Neural progenitor cell (in vitro differentiated cells): ENCODE data around the gene RAI1. TPM values are rescaled to one million over a fixed set of nuclear protein-coding genes. Genes with fewer than 3 reads are reported as not detected.

Source experiments
- DNase-seq: peaks from one replicate; pipeline ENCODE4 v3.0.0-alpha.2; 2016; ENCODE audit warnings: low spot score
- H2AFZ ChIP-seq: fragments of 200-600 bp; sonication (generic); replicated peaks from 2 replicates; pipeline ENCODE4 v1.6.1; 2016; ENCODE audit warnings: antibody characterized with exemption
- H3F3A ChIP-seq: fragments of 200-600 bp; sonication (generic); 2 replicates; pipeline ENCODE4 v1.6.1; 2016; ENCODE audit warnings: antibody characterized with exemption, low read depth
- H3K27ac ChIP-seq: fragments of 200-600 bp; sonication (generic); 2 replicates; pipeline ENCODE4 v1.5.1; 2016; ENCODE audit warnings: mild to moderate bottlenecking
- H3K27me3 ChIP-seq: fragments of 200-600 bp; sonication (generic); 2 replicates; pipeline ENCODE4 v1.6.1; 2016; ENCODE audit warnings: mild to moderate bottlenecking, moderate library complexity
- H3K36me3 ChIP-seq: fragments of 200-600 bp; sonication (generic); 2 replicates; pipeline ENCODE4 v1.5.1; 2016
- H3K4me1 ChIP-seq: fragments of 200-600 bp; sonication (generic); 2 replicates; pipeline ENCODE4 v1.6.1; 2016; ENCODE audit warnings: mixed run types
- H3K4me2 ChIP-seq: fragments of 200-600 bp; sonication (generic); 2 replicates; pipeline ENCODE4 v1.6.1; 2016
- H3K4me3 ChIP-seq: fragments of 200-600 bp; sonication (generic); 2 replicates; pipeline ENCODE4 v1.5.1; 2016
- H3K79me2 ChIP-seq: fragments of 200-600 bp; sonication (generic); 2 replicates; pipeline ENCODE4 v1.6.1; 2016; ENCODE audit warnings: low read depth
- H3K9ac ChIP-seq: fragments of 200-600 bp; sonication (generic); 2 replicates; pipeline ENCODE4 v1.6.1; 2016
- H3K9me3 ChIP-seq: fragments of 200-600 bp; sonication (generic); 2 replicates; pipeline ENCODE4 v1.5.1; 2016; ENCODE audit warnings: low read depth
- H4K20me1 ChIP-seq: fragments of 200-600 bp; sonication (generic); 2 replicates; pipeline ENCODE4 v1.6.1; 2016; ENCODE audit warnings: low read depth
- H3K27ac Mint-ChIP-seq: 3 replicates; pipeline ENCODE4 v1.8.0; 2021; ENCODE audit warnings: mixed read lengths
- H3K27me3 Mint-ChIP-seq: 2 replicates; pipeline ENCODE4 v1.8.0; 2022; ENCODE audit warnings: low read depth, mild to moderate bottlenecking, inconsistent platforms, moderate library complexity, mixed read lengths; ENCODE audit not compliant: insufficient read depth
- H3K36me3 Mint-ChIP-seq: 3 replicates; pipeline ENCODE4 v1.8.0; 2021; ENCODE audit warnings: mixed read lengths
- H3K4me1 Mint-ChIP-seq: 3 replicates; pipeline ENCODE4 v1.8.0; 2021; ENCODE audit warnings: mixed read lengths
- H3K4me3 Mint-ChIP-seq: 3 replicates; pipeline ENCODE4 v1.8.0; 2021; ENCODE audit warnings: mild to moderate bottlenecking, moderate library complexity, mixed read lengths
- H3K9me3 Mint-ChIP-seq: 3 replicates; pipeline ENCODE4 v1.8.0; 2020; ENCODE audit warnings: mixed read lengths
- EZH2 ChIP-seq: fragments of 200-600 bp; sonication (generic); IDR thresholded peaks from 2 replicates; pipeline ENCODE4 v1.6.1; 2017; ENCODE audit warnings: antibody characterized with exemption, mild to moderate bottlenecking, moderate library complexity
- EZH2phosphoT487 ChIP-seq: fragments of 200-600 bp; sonication (generic); IDR thresholded peaks from 2 replicates; pipeline ENCODE4 v1.6.1; 2017; ENCODE audit warnings: antibody characterized with exemption
- total RNA-seq: library from RNA; depleted of rRNA; stranded (reverse); fragments of >200 nt; gene quantifications from 2 replicates; pipeline ENCODE4 v1.2.3, GENCODE V29; 2015; ENCODE audit warnings: low replicate concordance
- TF ChIP-seq, protein P1 (sequence below): fragments of 200-600 bp; sonication (generic); IDR thresholded peaks from 2 replicates; pipeline ENCODE4 v1.5.1; 2017; ENCODE audit warnings: antibody characterized with exemption, mild to moderate bottlenecking

RAI1 gene
- total RNA-seq, 1 donor from 2014 or later: 27.4 TPM

DNA sequence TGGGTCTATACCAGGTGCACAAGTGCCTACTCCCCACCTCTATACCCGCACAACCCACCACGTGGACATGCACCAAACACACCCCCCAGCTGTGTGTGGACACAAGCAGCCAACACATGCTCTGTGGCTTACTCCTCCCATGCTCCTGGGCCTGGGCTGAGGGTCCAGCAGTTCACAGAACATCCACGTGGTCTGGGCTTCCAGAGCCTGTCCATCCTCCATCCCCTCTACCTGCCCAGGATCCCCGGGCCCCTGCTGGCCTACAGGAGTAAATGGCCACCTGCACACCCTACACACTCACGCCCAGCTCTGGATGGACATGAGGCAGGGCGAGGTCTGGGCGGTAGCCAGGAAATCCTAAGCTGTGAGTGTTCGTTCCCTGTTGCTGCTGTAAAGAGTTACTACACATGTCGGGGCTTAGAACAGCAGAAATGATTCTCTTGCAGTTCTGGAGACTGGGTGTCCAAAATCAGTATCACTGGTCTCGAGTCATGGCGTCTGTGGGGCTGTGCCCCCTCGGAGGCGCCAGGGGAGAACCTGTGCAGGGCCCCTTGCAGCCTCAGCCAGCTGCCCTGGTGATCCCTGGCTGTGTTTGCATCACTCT is 15.0 kb upstream of the RAI1 start:
- H3K4me1 Mint-ChIP-seq: peaks cover 78% of the 10 kb centered on the region
- peaks cover 5% of the 10 kb centered on the region for H3K27me3 Mint-ChIP-seq
- H3K36me3 ChIP-seq: no peaks in the 10 kb centered on the region
- H3K4me1 ChIP-seq: peaks cover 7% of the 10 kb centered on the region
- no peak overlapping the region for H3K4me3 ChIP-seq
- no peak overlapping the region for H3K9ac ChIP-seq
- no peak overlapping the region for H3K4me3 Mint-ChIP-seq
- peaks cover 21% of the 10 kb centered on the region for H3F3A ChIP-seq
- no peak for DNase-seq
- H3K4me2 ChIP-seq: no peak overlapping the region
- TF ChIP-seq, protein P1, sequence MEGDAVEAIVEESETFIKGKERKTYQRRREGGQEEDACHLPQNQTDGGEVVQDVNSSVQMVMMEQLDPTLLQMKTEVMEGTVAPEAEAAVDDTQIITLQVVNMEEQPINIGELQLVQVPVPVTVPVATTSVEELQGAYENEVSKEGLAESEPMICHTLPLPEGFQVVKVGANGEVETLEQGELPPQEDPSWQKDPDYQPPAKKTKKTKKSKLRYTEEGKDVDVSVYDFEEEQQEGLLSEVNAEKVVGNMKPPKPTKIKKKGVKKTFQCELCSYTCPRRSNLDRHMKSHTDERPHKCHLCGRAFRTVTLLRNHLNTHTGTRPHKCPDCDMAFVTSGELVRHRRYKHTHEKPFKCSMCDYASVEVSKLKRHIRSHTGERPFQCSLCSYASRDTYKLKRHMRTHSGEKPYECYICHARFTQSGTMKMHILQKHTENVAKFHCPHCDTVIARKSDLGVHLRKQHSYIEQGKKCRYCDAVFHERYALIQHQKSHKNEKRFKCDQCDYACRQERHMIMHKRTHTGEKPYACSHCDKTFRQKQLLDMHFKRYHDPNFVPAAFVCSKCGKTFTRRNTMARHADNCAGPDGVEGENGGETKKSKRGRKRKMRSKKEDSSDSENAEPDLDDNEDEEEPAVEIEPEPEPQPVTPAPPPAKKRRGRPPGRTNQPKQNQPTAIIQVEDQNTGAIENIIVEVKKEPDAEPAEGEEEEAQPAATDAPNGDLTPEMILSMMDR: no peak
- TF ChIP-seq EZH2phosphoT487 (no peak), EZH2 (no peak)
- no peaks in the 10 kb centered on the region for H3K27me3 ChIP-seq
- H3K9me3 Mint-ChIP-seq: peaks cover 2% of the 10 kb centered on the region
- H3K9me3 ChIP-seq: no peaks in the 10 kb centered on the region
- H3K36me3 Mint-ChIP-seq: no peaks in the 10 kb centered on the region
- H3K79me2 ChIP-seq: no peaks in the 10 kb centered on the region
- H3K27ac ChIP-seq: no peak overlapping the region
- no peaks in the 10 kb centered on the region for H4K20me1 ChIP-seq
- H2AFZ ChIP-seq: no peak overlapping the region
- H3K27ac Mint-ChIP-seq: peak overlapping the region; percentile 87

DNA sequence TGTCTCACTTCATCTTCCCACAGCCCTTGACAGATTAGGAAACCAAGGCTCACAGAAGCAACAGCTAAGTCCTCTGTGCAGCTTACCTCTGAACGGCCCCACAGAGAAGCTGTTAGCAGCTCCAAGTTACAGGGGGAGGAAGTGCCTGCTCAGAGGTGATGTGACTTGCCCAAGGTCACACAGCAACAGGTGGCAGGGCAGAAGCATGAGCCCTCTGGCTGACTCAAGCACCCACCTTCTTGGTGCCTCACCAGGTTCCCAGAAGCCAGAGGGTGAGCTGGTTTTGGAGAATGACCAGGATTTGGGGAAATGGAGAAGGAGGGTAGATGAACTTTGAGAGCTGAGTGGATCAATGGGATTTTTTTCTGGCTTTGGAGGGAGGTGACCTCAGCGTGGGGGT is 14.0 kb upstream of the RAI1 start:
- Histone ChIP-seq H3K9ac (no peak overlapping the region), H3K36me3 (no peaks in the 10 kb centered on the region), H3K27me3 (no peaks in the 10 kb centered on the region), H3K79me2 (no peaks in the 10 kb centered on the region), H3K4me3 (no peak overlapping the region), H3F3A (peaks cover 21% of the 10 kb centered on the region), H3K9me3 (no peaks in the 10 kb centered on the region), H3K4me1 (peaks cover 7% of the 10 kb centered on the region), H3K27ac (no peak overlapping the region), H4K20me1 (no peaks in the 10 kb centered on the region), H3K4me2 (no peak overlapping the region), H2AFZ (no peak overlapping the region)
- DNase-seq: no peak
- Mint-ChIP-seq H3K27me3 (peaks cover 9% of the 10 kb centered on the region), H3K4me3 (no peak overlapping the region), H3K36me3 (no peaks in the 10 kb centered on the region), H3K27ac (peak overlapping the region; percentile 87), H3K4me1 (peaks cover 80% of the 10 kb centered on the region), H3K9me3 (peaks cover 2% of the 10 kb centered on the region)
- TF ChIP-seq, protein P1: no peak
- TF ChIP-seq EZH2phosphoT487 (no peak), EZH2 (no peak)

DNA sequence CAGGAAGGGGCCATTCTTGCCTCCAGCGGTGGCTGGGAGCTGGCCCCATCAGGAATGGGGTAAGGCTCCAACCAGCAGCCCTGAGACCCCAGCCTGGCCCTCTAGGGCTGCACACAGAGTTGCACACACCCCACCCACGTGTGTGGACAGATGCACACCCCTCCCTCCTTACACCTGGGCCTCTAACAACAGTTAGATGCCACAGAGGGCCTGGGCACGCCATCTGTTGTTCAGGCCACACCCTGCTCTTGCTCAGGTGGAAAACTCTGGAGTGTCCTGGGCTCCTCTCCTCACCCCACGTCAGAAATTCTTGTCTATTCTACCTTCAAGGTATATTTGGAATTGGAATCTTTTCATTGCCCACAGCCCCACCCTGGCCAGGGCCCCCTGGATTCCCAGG is 13.3 kb upstream of the RAI1 start:
- H2AFZ ChIP-seq: no peak overlapping the region
- H3F3A ChIP-seq: peaks cover 14% of the 10 kb centered on the region
- Mint-ChIP-seq H3K27ac (peak overlapping the region; percentile 92), H3K9me3 (peaks cover 2% of the 10 kb centered on the region), H3K36me3 (no peaks in the 10 kb centered on the region), H3K27me3 (peaks cover 9% of the 10 kb centered on the region), H3K4me1 (peaks cover 80% of the 10 kb centered on the region), H3K4me3 (no peak overlapping the region)
- no peak overlapping the region for H3K9ac ChIP-seq
- H3K79me2 ChIP-seq: no peaks in the 10 kb centered on the region
- peaks cover 7% of the 10 kb centered on the region for H3K4me1 ChIP-seq
- no peak for DNase-seq
- H4K20me1 ChIP-seq: no peaks in the 10 kb centered on the region
- peaks cover 5% of the 10 kb centered on the region for H3K27me3 ChIP-seq
- TF ChIP-seq EZH2phosphoT487 (no peak), EZH2 (no peak)
- TF ChIP-seq, protein P1: no peak
- no peak overlapping the region for H3K27ac ChIP-seq
- no peak overlapping the region for H3K4me3 ChIP-seq
- H3K9me3 ChIP-seq: no peaks in the 10 kb centered on the region
- H3K4me2 ChIP-seq: no peak overlapping the region
- H3K36me3 ChIP-seq: no peaks in the 10 kb centered on the region
